ENCODE results near the gene KCNJ3. TPM values are rescaled to one million over a fixed set of nuclear protein-coding genes. Genes with fewer than 3 reads are reported as not detected.
"Not testable (repeated sequence)": the region's sequence is repeated elsewhere in the genome, so short reads cannot be mapped to it uniquely, and the experiment has no call there.

KCNJ3 gene
- total RNA-seq, 1 experiment from 2014 or later = under 0.01 TPM

- no peak for DNase-seq (ENCODE audit: low read depth)
Observed at GRCh38 chr2:154844513-154844912, 146.0 kb downstream of the KCNJ3 start.

- no peak for DNase-seq (ENCODE audit: low read depth)
Observed at GRCh38 chr2:154846842-154847241, 148.3 kb downstream of the KCNJ3 start.

DNA sequence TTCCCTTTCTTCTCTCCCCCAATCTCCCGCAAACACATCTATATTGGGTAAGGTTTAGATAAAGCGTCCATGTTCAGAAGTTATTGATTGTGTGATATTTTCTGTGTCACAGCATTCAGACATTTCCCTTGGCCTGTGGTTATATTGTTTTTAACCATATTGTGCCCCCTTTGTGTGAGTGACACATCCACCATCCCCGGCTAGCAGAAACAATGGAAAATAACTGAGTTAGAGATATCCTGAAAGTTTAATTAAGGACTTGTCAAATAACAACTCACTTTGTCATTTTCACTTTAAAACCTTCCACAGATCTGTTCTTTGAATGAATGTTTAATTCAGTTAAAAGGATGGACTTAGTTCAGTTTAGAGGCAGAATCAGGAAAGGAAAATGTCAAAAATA, 151.0 kb downstream of the KCNJ3 start:
- no peak for DNase-seq (ENCODE audit: low read depth)

GRCh38 chr2:154850532-154850931, 152.0 kb downstream of the KCNJ3 start:
- no peak for DNase-seq (ENCODE audit: low read depth)

DNA sequence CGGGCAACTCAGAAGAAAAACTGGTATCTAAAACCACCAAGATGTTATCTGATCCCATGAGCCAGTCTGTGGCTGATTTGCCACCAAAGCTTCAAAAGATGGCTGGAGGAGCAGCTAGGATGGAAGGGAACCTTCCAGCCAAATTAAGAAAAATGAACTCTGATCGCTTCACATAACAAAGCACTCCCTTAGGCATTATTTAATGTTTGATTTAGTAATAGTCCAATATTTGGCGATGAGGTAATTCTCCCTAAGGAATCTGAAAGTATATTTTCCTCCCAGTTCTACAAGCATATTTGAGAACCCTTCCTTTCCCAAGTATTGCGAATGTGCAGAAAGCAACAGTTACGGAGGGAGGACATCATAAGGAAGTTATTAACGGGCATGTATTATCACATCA, 156.6 kb downstream of the KCNJ3 start:
- DNase-seq (ENCODE audit: low read depth) = no peak

DNA sequence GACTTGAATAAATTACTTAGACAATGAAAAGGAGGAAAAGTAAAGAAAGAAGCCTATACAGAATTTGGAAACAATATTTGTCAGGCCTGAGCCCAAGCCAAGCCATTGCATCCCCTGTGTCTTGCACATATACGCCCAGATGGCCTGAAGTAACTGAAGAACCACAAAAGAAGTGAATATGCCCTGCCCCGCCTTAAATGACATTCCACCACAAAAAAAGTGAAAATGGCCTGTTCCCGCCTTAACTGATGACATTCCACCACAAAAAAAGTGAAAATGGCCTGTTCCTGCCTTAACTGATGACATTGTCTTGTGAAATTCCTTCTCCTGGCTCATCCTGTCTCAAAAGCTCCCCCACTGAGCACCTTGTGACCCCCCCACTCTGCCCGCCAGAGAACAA, 168.7 kb downstream of the KCNJ3 start:
- not testable (repeated sequence) for DNase-seq (ENCODE audit: low read depth)

- no peak for DNase-seq (ENCODE audit: low read depth)
Observed at GRCh38 chr2:154875999-154876398, 177.5 kb downstream of the KCNJ3 start.

GRCh38 chr2:154882725-154883124, 184.2 kb downstream of the KCNJ3 start:
- no peak for DNase-seq (ENCODE audit: low read depth)

- DNase-seq (ENCODE audit: low read depth) = no peak
Observed at GRCh38 chr2:154886316-154886715, 187.8 kb downstream of the KCNJ3 start.

DNA sequence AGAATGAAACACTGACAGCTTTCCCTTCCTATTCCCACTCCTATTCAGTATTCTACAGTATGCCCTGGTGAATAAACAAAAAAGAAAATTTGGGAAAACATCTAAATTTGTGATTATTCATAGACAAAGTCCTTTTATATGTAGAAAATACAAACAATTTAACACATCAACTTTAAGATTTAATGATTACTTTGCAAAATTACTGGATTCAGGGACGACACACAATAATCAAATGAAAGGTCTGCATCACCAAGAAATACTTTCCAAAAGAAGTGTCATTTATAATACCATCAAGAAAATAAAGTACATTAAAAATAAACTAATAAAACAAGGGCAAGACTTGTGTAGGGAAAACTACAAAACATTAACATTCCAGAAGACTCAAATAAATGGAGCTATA, 199.8 kb downstream of the KCNJ3 start:
- no peak for DNase-seq (ENCODE audit: low read depth)

DNA sequence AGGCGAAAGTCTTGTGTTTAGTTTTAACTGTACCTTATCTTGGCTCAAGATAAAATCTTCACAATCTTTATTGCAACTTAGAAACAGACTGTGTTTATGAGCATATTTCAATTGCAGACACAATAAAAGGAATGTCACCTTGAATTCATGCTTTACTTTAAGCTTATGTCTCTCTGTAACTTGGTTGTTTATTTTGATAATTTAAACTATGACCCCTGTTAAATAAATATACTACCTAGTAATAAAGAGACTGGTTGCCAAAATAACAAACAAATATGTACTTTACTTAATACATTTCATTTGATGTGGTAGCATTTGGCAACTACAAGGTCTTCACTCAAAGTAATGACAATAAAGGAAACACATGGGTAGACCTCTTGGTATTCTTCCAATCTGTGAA, 202.6 kb downstream of the KCNJ3 start:
- no peak for DNase-seq (ENCODE audit: low read depth)

Data from LHCN-M2 (cell line).